ENCODE data around the gene TNFAIP8L1.

The TNFAIP8L1 gene

GRCh38 chr19:4702764-4703163, 63.4 kb downstream of the TNFAIP8L1 start:
- DNase-seq (ENCODE audit: low read depth in 2 of 2): no peak

GRCh38 chr19:4703671-4704316, 64.5 kb downstream of the TNFAIP8L1 start:
- no peak for DNase-seq (ENCODE audit: low read depth in 2 of 2)

DNA sequence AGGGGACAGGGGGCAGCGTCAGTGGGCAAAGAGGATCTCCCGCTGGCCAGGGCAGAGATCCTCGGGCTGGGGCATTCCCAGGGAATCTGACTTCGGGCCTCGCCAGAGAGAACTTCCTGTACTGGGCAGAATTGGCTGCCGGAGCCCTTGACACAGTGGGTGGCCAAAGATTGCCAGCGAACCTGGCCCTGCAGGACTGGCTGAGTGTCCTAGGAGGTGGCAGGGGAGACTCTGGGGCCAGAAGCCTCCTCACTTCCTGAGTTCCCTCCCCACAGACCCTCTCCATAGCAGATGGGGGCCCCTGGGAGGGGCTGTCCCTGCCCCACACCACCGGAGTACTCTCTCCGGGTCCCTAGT, 65.0 kb downstream of the TNFAIP8L1 start:
- no peak for DNase-seq (ENCODE audit: low read depth in 2 of 2)

Data from stimulated activated CD4-positive, alpha-beta T cell treated with anti-CD3 and anti-CD28 coated beads, Interleukin-1b, Interleukin-23, amount 100 ng/mL, for 4 hours (primary cell).